ENCODE results near the gene DNAJC5G.

- TF ChIP-seq CTCF (IDR thresholded peaks at IDR 0.05) (no peak), POLR2A (IDR thresholded peaks at IDR 0.05) (no peak)
Observed at GRCh38 chr2:27275211-27276150, at the start of gene DNAJC5G.
